Cardiac muscle cell (in vitro differentiated cells and primary cell): ENCODE measurements around the gene ANKRD11. TPM values are rescaled to one million over a fixed set of nuclear protein-coding genes. Genes with fewer than 3 reads are reported as not detected.

Experiments
- DNase-seq, 2 donors: peaks; one replicate each; pipeline versions ENCODE4 v3.0.0 to v3.0.0-alpha.2; 2010 to 2017; ENCODE audit warnings: low read depth in 1 of 2, low spot score in 1 of 2
- H3K27ac ChIP-seq: fragments of 200-600 bp; sonication (generic); 2 replicates; pipeline ENCODE4 v1.5.1; 2016
- H3K27me3 ChIP-seq: fragments of 200-600 bp; sonication (generic); 2 replicates; pipeline ENCODE4 v1.6.0; 2016; ENCODE audit warnings: control low read depth
- H3K36me3 ChIP-seq: fragments of 200-600 bp; sonication (generic); 2 replicates; pipeline ENCODE4 v1.5.1; 2016; ENCODE audit warnings: control low read depth
- H3K4me1 ChIP-seq: fragments of 200-600 bp; sonication (generic); 2 replicates; pipeline ENCODE4 v1.8.1; 2017; ENCODE audit warnings: low read depth, mild to moderate bottlenecking, mixed run types
- H3K4me3 ChIP-seq: fragments of 200-600 bp; sonication (generic); 2 replicates; pipeline ENCODE4 v1.5.1; 2016; ENCODE audit warnings: mild to moderate bottlenecking
- H3K9me3 ChIP-seq: fragments of 200-600 bp; sonication (generic); 2 replicates; pipeline ENCODE4 v1.5.1; 2017; ENCODE audit warnings: low read depth, mild to moderate bottlenecking, control low read depth
- polyA plus RNA-seq: library from polyadenylated mRNA; unstranded; fragments of >200 nt; fragmentation: Nextera tagmentation; extraction: Ambion mirVana; gene quantifications from 2 replicates; pipeline ENCODE4 v1.2.1, GENCODE V29; 2016
- total RNA-seq: library from RNA; depleted of rRNA; stranded (reverse); fragments of >200 nt; gene quantifications from 2 replicates; pipeline ENCODE4 v1.2.3, GENCODE V29; 2016
- TF ChIP-seq, protein P1 (sequence below): IDR thresholded peaks from 2 replicates; pipeline ENCODE4 v1.5.1; 2012; ENCODE audit warnings: low read depth, mild to moderate bottlenecking, low read length

The ANKRD11 gene
- total and polyA plus RNA-seq, 2 experiments from 2014 or later = 111 to 131 TPM

DNA sequence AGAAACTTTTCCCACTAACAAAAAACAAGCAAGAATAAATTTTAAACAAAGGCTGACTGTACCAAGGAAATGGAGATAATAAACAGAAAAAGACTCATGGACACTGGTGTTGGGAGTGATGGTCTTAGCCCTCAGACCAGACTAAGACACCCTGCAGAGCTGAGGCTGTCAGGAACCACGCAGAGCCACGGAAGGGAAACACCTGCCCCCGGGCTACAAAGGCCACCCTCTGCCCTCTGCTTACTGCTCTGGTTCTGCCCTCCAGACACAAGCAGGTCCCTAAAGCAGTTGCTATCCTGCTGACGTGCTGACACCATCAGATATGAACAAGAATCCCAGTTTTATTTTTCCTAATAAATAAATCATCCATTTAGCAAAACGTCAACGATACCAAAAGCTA lies 80.0 kb downstream of the ANKRD11 start:
- Histone ChIP-seq H3K4me1 (peaks cover 43% of the 10 kb centered on the region), H3K27ac (peak overlapping the region; percentile 36), H3K9me3 (no peaks in the 10 kb centered on the region), H3K4me3 (no peak overlapping the region), H3K27me3 (no peaks in the 10 kb centered on the region), H3K36me3 (no peaks in the 10 kb centered on the region)
- TF ChIP-seq, protein P1, sequence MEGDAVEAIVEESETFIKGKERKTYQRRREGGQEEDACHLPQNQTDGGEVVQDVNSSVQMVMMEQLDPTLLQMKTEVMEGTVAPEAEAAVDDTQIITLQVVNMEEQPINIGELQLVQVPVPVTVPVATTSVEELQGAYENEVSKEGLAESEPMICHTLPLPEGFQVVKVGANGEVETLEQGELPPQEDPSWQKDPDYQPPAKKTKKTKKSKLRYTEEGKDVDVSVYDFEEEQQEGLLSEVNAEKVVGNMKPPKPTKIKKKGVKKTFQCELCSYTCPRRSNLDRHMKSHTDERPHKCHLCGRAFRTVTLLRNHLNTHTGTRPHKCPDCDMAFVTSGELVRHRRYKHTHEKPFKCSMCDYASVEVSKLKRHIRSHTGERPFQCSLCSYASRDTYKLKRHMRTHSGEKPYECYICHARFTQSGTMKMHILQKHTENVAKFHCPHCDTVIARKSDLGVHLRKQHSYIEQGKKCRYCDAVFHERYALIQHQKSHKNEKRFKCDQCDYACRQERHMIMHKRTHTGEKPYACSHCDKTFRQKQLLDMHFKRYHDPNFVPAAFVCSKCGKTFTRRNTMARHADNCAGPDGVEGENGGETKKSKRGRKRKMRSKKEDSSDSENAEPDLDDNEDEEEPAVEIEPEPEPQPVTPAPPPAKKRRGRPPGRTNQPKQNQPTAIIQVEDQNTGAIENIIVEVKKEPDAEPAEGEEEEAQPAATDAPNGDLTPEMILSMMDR = no peak
- DNase-seq = no peak

DNA sequence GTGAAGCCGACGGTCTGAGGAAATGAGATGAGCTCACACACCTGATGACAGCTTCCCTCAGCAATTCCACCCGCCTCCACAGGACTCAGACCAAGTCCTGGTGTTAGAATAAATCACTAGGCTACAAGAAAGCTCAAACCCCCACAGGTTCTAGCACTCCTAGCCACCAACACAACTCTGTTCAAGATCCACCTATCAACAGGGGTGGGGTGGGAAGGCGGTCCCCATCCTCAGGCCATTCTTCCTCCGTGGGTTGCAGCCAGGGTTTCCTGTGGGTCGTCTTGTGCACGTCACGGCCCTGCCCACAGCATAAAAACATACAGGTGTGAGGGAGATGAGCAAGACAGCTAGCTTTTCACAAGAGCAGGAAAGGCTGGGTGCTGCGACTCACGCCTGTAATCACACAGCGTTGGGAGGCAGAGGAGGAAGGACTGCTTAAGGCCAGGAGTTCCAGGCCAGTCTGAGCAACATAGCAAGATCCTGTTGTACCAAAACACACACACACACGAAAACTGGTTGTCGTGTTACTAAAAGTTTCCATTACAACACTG lies 81.1 kb downstream of the ANKRD11 start:
- peak in 1 of 2 donors; percentile 24 for DNase-seq
- H3K4me3 ChIP-seq = no peak overlapping the region
- no peaks in the 10 kb centered on the region for H3K36me3 ChIP-seq
- TF ChIP-seq, protein P1 = no peak
- peaks cover 43% of the 10 kb centered on the region for H3K4me1 ChIP-seq
- H3K9me3 ChIP-seq = no peaks in the 10 kb centered on the region
- H3K27ac ChIP-seq = peak overlapping the region; percentile 59
- no peaks in the 10 kb centered on the region for H3K27me3 ChIP-seq

DNA sequence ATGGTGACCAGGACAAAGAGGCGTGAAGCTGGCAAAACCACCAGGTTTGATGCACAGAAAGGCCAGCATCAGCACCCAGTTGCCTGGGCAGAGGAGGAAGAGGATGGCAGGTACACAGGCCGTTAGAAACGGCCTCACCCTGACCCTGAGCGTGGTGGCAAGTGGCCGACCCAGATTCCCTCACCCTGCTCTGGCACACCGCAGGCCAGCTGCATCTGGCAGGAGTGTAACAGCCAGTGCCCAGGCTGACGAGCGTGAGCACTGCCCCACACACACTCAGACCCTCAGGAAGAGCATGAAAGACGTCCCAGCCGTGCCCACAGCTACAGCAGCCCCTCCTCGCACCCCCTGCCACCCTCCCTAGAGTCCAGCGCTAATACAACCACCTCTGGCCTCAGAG lies 82.0 kb downstream of the ANKRD11 start:
- Histone ChIP-seq H3K4me3 (no peak overlapping the region), H3K27ac (peak overlapping the region; percentile 59), H3K36me3 (no peaks in the 10 kb centered on the region), H3K27me3 (no peaks in the 10 kb centered on the region), H3K9me3 (no peaks in the 10 kb centered on the region), H3K4me1 (peaks cover 45% of the 10 kb centered on the region)
- TF ChIP-seq, protein P1 = no peak
- no peak for DNase-seq

DNA sequence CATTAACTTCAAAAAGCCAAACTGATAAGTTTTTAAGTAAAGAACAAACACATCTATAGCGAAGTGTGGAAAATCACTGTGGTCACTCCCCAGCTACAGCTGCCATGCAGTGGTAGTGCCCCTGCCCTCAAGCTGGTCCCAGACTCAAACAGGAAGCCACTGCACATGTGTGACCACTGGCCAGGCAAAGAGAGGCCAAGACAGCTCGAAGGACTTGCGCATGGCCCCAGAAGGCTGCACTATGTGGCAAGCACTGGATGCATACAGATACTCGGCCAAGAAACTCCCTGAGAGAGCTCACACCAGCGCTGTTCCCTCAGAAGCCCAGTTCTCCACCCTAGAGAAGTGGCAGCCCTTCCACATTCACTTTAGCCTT lies 82.4 kb downstream of the ANKRD11 start:
- peaks cover 45% of the 10 kb centered on the region for H3K4me1 ChIP-seq
- H3K27ac ChIP-seq = peak overlapping the region; percentile 59
- H3K9me3 ChIP-seq = no peaks in the 10 kb centered on the region
- peak in 1 of 2 donors; percentile 50 for DNase-seq
- H3K36me3 ChIP-seq = no peaks in the 10 kb centered on the region
- TF ChIP-seq, protein P1 = no peak
- H3K4me3 ChIP-seq = no peak overlapping the region
- no peaks in the 10 kb centered on the region for H3K27me3 ChIP-seq

DNA sequence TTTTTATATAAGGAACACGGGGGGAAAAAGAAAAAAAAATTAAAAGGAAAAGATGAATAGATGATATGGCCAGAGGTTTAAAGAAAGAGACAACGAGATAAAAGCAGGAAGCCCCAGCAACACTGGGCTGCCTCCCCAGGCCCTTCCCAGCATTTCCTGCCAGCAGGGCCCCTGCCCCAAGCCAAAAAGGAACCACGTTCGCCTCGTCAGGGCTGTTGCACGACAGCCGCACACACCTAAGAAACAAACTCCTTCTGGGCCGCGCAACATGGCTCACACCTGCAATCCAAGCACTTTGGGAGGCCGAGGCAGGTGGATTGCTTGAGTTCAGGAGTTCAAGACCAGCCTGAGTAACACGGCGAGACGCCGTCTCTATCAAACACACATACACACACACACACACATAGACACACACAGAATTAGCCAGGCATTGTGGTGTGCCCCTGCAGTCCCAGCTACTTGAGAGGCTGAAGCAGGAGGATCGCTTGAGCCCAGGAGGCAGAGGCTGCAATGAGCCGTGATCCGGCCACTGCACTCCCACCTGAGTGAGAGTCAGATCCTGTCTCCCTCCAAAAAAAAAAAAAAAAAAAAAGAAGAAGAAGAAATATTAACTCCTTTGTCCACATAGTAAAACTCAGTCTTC lies 83.0 kb downstream of the ANKRD11 start:
- Histone ChIP-seq H3K9me3 (no peaks in the 10 kb centered on the region), H3K27me3 (no peaks in the 10 kb centered on the region), H3K36me3 (no peaks in the 10 kb centered on the region), H3K4me1 (peaks cover 41% of the 10 kb centered on the region), H3K4me3 (no peak overlapping the region), H3K27ac (no peak overlapping the region)
- TF ChIP-seq, protein P1 = no peak
- no peak for DNase-seq
